ENCODE data around the gene SNX27. TPM values are rescaled to one million over a fixed set of nuclear protein-coding genes. Genes with fewer than 3 reads are reported as not detected.

Gene SNX27
- 3.6 TPM for polyA plus RNA-seq (2012; ENCODE audit: insufficient read depth, insufficient read length)

DNA sequence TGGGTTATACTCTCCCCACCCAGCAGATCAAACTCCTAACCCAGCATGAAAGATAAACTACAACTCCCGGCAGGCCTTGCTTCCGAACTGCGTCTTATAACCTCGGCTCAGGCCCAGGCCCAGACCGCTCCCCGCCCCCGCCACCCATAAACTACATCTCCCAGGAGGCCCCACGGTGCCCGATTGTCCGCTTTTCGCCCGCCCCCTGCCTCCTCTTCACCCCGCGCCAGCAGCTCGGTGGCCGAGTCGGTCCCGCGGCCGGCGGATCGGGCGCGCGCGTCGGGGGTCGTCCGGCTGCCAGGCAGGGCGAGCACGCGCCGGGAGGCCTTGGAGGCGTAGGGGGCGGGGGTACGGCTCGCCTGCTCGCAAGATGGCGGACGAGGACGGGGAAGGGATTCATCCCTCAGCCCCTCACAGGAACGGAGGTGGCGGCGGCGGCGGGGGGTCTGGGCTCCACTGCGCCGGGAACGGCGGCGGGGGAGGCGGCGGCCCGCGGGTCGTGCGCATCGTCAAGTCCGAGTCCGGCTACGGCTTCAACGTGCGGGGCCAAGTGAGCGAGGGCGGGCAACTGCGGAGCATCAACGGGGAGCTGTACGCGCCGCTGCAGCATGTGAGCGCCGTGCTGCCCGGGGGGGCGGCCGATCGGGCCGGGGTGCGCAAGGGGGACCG is at the start of gene SNX27:
Gene SNX27, plus strand, starts transcription at position 219 of the 669 bp plus-strand sequence. Its CDS starts 152 bp downstream, at position 371.
- DNase-seq (ENCODE audit: low read depth, low spot score) = peak; percentile 87

DNA sequence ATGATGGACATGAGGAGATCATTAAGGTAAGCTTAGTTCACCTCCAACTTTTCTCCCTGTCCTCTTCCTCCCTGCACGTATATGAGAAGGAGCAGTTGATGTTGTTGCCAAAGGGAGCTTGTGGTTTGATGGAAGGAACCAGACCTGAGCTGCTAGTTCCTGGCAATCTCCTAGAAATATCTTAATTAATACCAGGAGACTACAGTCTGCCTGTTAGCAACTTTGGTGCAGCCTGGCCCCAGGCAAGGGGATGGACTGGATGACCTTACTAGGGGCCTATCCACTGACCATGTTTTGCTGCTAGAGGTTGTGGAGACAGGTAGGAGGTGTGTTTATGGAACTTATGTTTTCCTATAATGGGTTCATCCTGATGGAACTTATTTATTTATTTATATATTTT is 49.2 kb upstream of the SNX27 start:
- no peak overlapping the region for H3K4me3 ChIP-seq (ENCODE audit: low read length)
- no peak for DNase-seq (ENCODE audit: low read depth, low spot score)

More for the DNA sequence above, at the start of gene SNX27:
- H3K4me3 ChIP-seq (ENCODE audit: low read length) = peak within 1 kb of the TSS; percentile 58

GRCh38 chr1:151563376-151563775 is 48.5 kb upstream of the SNX27 start:
- DNase-seq (ENCODE audit: low read depth, low spot score) = no peak
- no peak overlapping the region for H3K4me3 ChIP-seq (ENCODE audit: low read length)

- DNase-seq (ENCODE audit: low read depth, low spot score) = no peak
- H3K4me3 ChIP-seq (ENCODE audit: low read length) = no peak overlapping the region
These were observed 46.2 kb upstream of the SNX27 start for GRCh38 chr1:151565502-151566189.

- no peak overlapping the region for H3K4me3 ChIP-seq (ENCODE audit: low read length)
- DNase-seq (ENCODE audit: low read depth, low spot score) = no peak
These were observed 43.2 kb upstream of the SNX27 start for GRCh38 chr1:151568626-151569088.

DNA sequence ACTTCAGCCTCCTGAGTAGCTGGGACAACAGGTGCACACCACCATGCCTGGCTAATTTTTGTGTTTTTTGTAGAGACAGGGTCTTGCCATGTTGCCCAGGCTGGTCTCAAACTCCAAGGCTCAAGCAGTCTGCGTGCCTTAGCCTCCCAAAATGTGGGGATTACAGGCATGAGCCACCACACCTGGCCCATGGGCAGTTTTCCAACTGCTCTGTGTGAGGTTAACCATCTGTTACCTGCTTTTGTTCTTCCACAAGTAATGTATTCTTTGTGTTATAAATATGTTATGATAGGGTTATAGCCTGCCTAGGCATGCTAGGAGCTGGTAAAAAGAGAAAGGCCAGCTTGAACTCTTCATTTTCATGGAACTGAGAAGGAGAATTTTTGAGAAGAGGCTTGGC is 41.0 kb upstream of the SNX27 start:
- no peak overlapping the region for H3K4me3 ChIP-seq (ENCODE audit: low read length)
- DNase-seq (ENCODE audit: low read depth, low spot score) = no peak

DNA sequence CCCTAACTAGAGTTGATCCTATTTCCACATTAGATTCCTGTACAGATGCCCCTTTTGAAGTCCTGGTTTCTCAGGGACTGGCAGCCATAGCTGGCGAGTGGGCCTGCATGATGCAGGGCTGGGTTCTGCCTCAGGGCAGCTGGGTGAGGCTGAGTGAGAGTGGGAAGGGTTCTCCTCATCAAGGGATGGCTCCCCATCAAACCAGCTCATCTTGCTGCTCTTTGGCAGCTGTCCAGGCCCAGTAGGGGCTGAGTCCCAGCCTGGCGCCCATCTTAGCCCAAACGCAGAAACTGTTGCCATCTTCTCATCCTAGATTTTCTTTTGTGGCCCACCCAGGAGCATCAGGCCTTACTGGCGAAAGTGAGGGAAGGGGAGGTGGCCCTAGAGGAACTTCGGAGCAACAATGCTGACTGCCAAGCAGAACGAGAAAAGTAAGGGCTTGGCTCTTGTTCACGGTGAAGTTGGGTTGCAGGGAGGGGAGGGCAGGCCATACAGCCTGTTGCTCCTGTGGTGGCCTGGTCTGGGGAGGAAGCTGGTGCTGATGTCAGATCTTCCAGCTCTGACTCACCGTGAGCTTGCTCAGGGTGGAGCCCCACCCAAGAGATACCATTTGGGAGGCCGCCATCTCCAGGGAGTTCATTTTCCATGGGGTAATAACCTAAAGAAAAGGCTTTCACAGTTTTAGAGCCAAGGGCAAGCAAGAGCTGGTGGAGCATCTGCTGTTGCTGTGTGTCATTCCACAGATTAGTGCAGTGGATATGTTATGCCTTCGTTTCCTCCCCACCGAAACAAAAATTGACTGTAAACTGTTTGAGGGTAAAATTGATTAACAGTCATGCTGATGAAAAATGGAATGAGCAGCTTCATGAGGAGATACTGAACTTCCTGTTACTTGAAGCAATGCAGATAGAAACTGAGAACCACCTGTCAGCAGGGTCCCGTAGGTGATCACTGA is 37.0 kb upstream of the SNX27 start:
- H3K4me3 ChIP-seq (ENCODE audit: low read length) = no peak overlapping the region
- DNase-seq (ENCODE audit: low read depth, low spot score) = no peak

- H3K4me3 ChIP-seq (ENCODE audit: low read length) = no peak overlapping the region
- no peak for DNase-seq (ENCODE audit: low read depth, low spot score)
These were observed 34.7 kb upstream of the SNX27 start for GRCh38 chr1:151577173-151577572.

DNA sequence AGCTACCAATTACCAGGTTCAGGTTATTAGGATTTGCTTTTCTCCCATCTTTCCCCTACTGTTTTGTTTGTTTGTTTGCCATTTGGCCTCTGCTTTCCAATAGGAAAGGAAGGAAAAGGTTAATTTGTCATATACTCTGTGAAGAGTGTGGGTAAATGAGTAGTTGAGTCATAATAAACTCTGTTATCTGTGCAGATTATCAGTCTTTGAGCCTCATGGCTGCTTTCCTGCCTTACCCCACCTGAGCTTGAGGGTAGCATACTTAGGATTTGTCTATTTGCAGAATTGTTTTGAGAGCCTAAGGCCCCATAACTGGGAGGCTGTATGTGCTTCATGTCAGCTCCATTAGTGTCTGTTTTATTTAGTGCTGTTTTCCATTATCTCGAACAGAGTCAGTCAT is 32.9 kb upstream of the SNX27 start:
- H3K4me3 ChIP-seq (ENCODE audit: low read length) = no peak overlapping the region
- no peak for DNase-seq (ENCODE audit: low read depth, low spot score)

- no peak for DNase-seq (ENCODE audit: low read depth, low spot score)
- no peak overlapping the region for H3K4me3 ChIP-seq (ENCODE audit: low read length)
These were observed 32.2 kb upstream of the SNX27 start for GRCh38 chr1:151579436-151580225.

GRCh38 chr1:151581451-151581850 is 30.4 kb upstream of the SNX27 start:
- DNase-seq (ENCODE audit: low read depth, low spot score) = no peak
- no peak overlapping the region for H3K4me3 ChIP-seq (ENCODE audit: low read length)

DNA sequence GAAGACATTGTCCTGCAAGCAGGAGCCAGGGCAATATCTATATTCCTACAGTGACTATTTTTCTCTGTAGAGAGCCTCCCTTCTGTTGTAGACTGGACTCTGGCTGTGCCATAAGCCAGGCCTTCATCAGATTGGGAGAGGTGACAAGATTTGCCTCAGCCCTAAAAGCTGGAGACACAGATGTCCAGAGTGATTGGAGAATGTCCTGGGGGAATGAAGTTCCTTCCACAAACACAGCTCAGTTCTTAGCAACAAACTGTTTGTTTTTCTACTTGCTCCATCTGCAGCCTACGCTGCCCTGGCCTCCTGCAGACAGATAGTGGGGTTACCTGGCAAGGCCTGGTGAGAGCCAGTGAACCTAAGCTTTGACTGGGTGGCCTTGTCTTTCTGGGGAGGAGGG is 29.9 kb upstream of the SNX27 start:
- no peak for DNase-seq (ENCODE audit: low read depth, low spot score)
- H3K4me3 ChIP-seq (ENCODE audit: low read length) = no peak overlapping the region

GRCh38 chr1:151583796-151584195 is 28.1 kb upstream of the SNX27 start:
- DNase-seq (ENCODE audit: low read depth, low spot score) = no peak

GRCh38 chr1:151584278-151584677 is 27.6 kb upstream of the SNX27 start:
- no peak overlapping the region for H3K4me3 ChIP-seq (ENCODE audit: low read length)
- no peak for DNase-seq (ENCODE audit: low read depth, low spot score)

More at GRCh38 chr1:151583796-151584195, 28.1 kb upstream of the SNX27 start:
- no peak overlapping the region for H3K4me3 ChIP-seq (ENCODE audit: low read length)

DNA sequence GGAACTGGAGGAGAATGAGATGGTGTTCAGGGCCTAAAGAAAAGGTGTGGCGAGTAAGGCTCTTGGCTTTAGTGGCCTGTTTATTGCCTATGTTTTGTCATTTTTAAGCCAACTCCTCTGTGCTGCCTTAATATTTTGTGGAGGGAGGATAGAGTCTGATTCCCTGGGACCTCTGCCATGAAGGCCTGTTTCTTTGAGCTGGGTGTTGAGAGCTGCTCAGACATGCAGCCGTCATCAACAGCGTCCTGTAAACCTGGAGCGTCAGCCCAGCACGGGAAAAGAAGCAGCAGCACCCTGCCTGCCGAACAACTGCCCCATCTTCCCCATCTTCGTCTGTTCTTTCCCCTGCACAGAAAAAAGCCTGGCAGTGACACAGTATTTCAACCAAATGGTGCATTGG is 27.1 kb upstream of the SNX27 start:
- no peak for DNase-seq (ENCODE audit: low read depth, low spot score)
- no peak overlapping the region for H3K4me3 ChIP-seq (ENCODE audit: low read length)

- DNase-seq (ENCODE audit: low read depth, low spot score) = no peak
- no peak overlapping the region for H3K4me3 ChIP-seq (ENCODE audit: low read length)
These were observed 26.2 kb upstream of the SNX27 start for GRCh38 chr1:151585622-151586021.

DNA sequence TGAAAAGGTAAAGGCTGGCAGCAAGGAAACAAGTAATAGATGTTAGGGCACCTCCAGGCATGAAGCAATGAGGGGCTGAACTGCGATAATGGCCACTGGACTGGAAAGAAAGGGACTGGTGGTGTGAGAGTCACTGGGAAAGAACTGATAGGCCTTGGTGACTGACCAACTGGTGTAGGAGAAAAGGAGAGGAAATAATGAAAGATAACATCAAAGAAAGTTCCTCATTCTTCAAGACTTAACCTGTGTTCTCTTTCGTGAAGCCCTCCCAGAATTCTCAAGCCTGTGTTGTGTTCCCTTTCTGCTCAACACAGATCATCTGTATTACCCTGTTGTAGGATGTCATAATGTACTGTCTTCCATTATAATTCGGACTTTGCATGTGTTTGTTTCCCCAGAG is 20.9 kb upstream of the SNX27 start:
- no peak for DNase-seq (ENCODE audit: low read depth, low spot score)
- no peak overlapping the region for H3K4me3 ChIP-seq (ENCODE audit: low read length)

DNA sequence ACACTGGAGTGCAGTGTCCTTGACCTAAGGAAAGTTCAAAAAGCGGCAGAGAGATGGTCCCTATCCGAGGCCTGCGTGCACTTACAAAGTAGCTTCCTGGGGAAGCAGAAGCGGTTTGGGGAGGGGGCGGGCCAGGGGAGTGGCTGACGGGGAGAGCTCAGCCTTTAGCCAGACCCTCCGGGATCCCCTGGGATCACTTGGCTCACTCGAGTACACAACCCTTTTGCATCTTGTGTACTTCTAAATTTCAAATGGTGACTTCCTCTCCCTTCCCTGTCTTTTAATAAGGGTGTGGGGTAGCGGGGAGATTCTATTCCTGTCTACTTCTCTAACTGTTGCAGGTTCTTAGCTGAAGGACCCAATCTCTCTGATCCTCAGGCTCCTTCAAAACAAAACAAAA is 18.1 kb upstream of the SNX27 start:
- DNase-seq (ENCODE audit: low read depth, low spot score) = no peak
- no peak overlapping the region for H3K4me3 ChIP-seq (ENCODE audit: low read length)

DNA sequence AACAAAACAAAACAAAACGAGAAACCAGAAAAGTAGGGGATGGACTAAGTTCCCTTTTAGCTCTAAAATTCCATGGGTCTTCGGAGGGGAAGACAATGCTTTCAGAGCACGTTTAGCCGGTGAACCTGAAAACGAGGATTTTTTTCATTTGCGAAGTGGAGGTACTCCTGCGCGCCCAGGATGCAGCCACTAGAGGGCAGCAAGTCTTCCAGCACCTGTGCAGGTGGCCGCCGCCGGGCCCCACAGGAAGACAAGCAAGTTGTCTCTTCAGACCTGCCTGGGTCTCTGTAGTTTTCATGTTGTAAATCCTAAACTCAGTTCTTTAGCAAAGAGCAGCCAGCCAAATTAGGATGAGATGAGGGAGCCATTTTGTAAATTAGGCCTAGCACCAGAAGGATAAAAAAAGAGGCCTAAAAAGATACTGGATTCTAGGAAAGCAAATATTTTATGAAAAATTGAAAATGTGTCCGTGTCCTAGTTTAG is 17.7 kb upstream of the SNX27 start:
- DNase-seq (ENCODE audit: low read depth, low spot score) = peak; percentile 66
- H3K4me3 ChIP-seq (ENCODE audit: low read length) = no peak overlapping the region

Measured in Jurkat, Clone E6-1 (cell line).